GM10266 (cell line): ENCODE data around the gene PDE4D.
A peak's percentile ranks its signal among the peaks of the same experiment; 100 is the strongest.

Experiments
- DNase-seq: peaks from one replicate; pipeline ENCODE4 v3.0.0; 2012; ENCODE audit errors: extremely low spot score
- CTCF ChIP-seq: IDR thresholded peaks from 2 replicates; pipeline ENCODE4 v1.5.1; 2012; ENCODE audit warnings: mild to moderate bottlenecking, low read depth; ENCODE audit not compliant: control insufficient read depth, insufficient read depth; ENCODE audit errors: missing control alignments

Gene PDE4D

GRCh38 chr5:59460368-59461153, 433.0 kb downstream of the PDE4D start:
- no peak for DNase-seq
- TF ChIP-seq CTCF: no peak

GRCh38 chr5:59458966-59459729, 434.4 kb downstream of the PDE4D start:
- DNase-seq: no peak
- TF ChIP-seq CTCF: no peak

- TF ChIP-seq CTCF: no peak
- no peak for DNase-seq
Observed at GRCh38 chr5:59458321-59458720, 435.2 kb downstream of the PDE4D start.

- DNase-seq: no peak
Observed at GRCh38 chr5:59449905-59450644, 443.5 kb downstream of the PDE4D start.

GRCh38 chr5:59446356-59446755, 447.2 kb downstream of the PDE4D start:
- TF ChIP-seq CTCF: no peak
- DNase-seq: no peak

More at GRCh38 chr5:59449905-59450644, 443.5 kb downstream of the PDE4D start:
- TF ChIP-seq CTCF: peak; percentile 17

- TF ChIP-seq CTCF: no peak
- no peak for DNase-seq
Observed at GRCh38 chr5:59445741-59446140, 447.8 kb downstream of the PDE4D start.
